GM12865 (cell line): Measurements from ENCODE around the gene SEPTIN1.

Source experiments
- DNase-seq: peaks from one replicate; pipeline ENCODE4 v3.0.0; 2010; ENCODE audit warnings: low read depth
- H3K4me3 ChIP-seq: 2 replicates; pipeline ENCODE4 v1.5.1; 2011; ENCODE audit warnings: mild to moderate bottlenecking, low read depth, low read length, control low read depth
- CTCF ChIP-seq: IDR thresholded peaks from 2 replicates; pipeline ENCODE4 v1.5.1; 2011; ENCODE audit warnings: low read length, control low read depth, low read depth, inconsistent platforms; ENCODE audit not compliant: insufficient read depth; ENCODE audit errors: missing control alignments

Gene SEPTIN1

DNA sequence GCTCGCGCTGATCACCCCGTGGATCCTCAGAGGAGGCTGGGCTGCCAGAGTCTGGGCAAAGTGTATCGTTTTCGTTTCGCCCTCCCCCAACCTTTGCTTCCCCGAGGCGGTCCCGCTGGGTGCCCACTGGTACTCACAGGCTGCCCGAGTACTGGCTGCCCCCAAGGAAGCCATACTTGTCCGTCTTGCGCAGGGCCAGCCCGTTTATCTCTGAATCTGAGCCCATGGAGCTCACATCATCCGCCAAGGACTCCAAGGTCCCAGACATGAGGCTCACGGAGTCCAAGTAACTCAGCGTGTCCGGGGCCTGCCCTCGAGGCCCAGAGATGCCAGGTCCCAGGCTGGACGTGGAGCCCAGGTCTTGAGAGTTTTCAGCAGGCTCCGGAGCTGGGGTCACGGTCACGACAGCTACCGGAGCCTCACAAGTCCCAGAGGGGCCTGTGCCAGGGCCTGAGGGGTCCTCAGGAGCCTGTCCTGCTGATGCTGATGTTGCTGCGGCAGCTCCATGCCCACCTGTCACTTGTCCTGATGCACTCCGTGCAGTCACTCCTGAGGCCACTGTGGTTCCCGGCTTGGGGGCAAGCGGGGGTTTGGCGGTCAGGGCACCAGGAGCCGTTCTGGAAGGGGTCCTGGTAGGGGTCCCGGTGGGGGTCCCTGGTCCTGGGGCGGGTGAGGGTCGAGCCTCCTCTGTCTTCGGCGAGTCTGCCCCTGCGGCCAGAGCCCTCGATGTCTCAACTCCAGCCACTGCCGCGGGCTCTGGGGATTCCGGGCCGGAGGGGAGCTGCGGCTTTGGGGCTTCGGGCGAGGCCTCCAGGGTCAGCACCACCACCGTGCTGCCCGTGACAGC, 13.0 kb downstream of the SEPTIN1 start:
- no peak for TF ChIP-seq CTCF
- peak overlapping the region; percentile 92 for H3K4me3 ChIP-seq
- no peak for DNase-seq

DNA sequence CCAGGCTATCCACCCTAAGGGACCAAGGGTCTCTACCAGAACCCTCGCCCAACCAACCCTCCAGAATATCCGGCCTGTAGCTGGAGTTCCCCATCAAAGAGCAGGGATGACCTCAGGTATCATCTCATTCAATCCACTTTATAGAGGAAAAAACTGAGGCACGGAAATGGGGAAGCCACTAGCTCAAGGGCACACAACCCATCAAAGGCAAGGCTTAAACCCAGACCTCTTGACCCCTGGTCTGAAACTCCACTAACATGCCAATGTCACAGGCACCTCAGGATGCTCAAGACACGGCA, 13.6 kb downstream of the SEPTIN1 start:
- DNase-seq, result no peak
- no peak for TF ChIP-seq CTCF
- peak overlapping the region; percentile 92 for H3K4me3 ChIP-seq

DNA sequence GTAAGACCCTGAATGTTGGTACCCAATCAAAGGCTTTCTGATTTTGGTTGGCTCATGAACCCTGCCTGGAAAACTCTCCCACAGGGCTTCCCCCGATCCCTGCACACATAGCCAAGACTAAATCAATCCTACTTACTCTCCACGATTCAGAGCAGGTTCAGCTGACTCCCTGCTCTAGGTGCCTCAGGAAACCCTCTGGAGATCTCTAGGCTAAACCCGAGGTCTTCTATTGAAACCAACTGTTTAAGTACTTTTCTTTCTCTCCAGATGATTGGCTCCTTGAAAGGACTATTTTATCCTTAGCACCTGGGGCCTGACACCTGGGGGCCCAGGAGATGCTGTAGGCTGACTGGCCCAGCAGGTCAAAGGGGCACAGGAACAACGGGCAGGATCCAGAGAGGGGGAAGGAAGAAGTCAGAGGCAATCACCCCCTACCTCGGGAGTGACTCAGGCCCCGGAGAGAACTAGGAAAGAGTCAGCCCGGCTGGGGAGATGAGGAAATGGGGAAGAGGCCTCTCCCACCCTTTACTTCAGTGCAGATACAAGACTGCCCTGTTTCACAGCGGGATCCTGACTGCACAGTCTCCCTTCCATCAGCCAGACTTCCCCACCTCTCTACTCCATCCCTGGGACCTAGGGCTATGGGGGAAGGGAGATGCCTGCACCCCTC, 14.1 kb downstream of the SEPTIN1 start:
- H3K4me3 ChIP-seq, result peak overlapping the region; percentile 92
- no peak for DNase-seq
- no peak for TF ChIP-seq CTCF

GRCh38 chr16:30367349-30368009, 14.9 kb downstream of the SEPTIN1 start:
- DNase-seq, result no peak
- no peak for TF ChIP-seq CTCF
- peak overlapping the region; percentile 92 for H3K4me3 ChIP-seq

DNA sequence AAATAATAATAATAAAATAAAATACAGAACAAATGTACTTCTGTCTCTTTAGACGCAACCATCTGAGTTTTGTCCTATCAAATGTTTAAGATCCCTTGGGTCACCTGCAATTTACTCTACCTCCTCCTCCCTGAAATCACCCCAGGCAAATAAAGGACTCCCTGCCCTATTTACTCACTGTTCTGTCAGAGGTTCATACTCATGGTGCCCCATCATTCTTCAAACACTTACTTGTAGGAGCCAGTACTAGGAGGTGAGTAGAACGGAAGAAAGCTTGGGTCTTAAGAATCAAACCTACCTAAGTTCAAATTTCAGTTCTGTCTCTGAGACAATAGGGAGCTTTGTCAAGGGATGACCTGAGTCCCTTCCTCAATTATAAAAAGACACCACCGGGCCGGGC, 15.8 kb downstream of the SEPTIN1 start:
- no peak for TF ChIP-seq CTCF
- no peak overlapping the region for H3K4me3 ChIP-seq
- DNase-seq, result no peak

GRCh38 chr16:30365200-30365599, 17.2 kb downstream of the SEPTIN1 start:
- H3K4me3 ChIP-seq, result no peak overlapping the region
- no peak for DNase-seq
- TF ChIP-seq CTCF, result no peak

- no peak for DNase-seq
- H3K4me3 ChIP-seq, result no peak overlapping the region
- TF ChIP-seq CTCF, result no peak
These were observed 21.2 kb downstream of the SEPTIN1 start for GRCh38 chr16:30361180-30361579.
